ENCODE measurements around the gene NCF2.

The NCF2 gene

DNA sequence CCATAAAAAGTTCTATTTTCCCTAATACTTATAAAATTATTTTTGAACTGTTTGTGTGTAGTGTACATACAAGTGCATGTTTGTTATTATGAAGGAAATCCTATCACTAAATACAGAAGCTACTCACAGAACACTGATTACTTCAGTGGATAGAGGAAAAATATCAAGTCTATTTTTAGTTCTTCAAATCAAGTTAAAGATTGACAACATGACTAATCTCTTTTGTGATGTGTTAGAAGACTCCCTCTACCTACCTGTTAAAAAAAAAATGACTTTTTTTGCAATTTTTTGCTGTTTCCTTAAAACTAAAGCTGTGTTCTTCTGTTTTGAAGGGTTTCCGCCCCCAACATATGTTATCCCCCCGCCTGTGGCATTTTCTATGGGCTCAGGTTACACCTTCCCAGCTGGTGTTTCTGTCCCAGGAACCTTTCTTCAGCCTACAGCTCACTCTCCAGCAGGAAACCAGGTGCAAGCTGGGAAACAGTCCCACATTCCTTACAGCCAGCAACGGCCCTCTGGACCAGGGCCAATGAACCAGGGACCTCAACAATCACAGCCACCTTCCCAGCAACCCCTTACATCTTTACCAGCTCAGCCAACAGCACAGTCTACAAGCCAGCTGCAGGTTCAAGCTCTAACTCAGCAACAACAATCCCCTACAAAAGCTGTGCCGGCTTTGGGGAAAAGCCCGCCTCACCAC is 45.5 kb downstream of the NCF2 start:
- H3K4me3 ChIP-seq (ENCODE audit: low read depth, low read length) = no peak overlapping the region
- in situ Hi-C loops (cut with HindIII; ENCODE audit: low sequenced_read_pairs) = no loop called here
- TF ChIP-seq, protein P1, sequence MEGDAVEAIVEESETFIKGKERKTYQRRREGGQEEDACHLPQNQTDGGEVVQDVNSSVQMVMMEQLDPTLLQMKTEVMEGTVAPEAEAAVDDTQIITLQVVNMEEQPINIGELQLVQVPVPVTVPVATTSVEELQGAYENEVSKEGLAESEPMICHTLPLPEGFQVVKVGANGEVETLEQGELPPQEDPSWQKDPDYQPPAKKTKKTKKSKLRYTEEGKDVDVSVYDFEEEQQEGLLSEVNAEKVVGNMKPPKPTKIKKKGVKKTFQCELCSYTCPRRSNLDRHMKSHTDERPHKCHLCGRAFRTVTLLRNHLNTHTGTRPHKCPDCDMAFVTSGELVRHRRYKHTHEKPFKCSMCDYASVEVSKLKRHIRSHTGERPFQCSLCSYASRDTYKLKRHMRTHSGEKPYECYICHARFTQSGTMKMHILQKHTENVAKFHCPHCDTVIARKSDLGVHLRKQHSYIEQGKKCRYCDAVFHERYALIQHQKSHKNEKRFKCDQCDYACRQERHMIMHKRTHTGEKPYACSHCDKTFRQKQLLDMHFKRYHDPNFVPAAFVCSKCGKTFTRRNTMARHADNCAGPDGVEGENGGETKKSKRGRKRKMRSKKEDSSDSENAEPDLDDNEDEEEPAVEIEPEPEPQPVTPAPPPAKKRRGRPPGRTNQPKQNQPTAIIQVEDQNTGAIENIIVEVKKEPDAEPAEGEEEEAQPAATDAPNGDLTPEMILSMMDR (IDR thresholded peaks at IDR 0.05; ENCODE audit: low read depth, low read length, missing control alignments) = no peak
- DNase-seq (ENCODE audit: low read depth) = no peak

DNA sequence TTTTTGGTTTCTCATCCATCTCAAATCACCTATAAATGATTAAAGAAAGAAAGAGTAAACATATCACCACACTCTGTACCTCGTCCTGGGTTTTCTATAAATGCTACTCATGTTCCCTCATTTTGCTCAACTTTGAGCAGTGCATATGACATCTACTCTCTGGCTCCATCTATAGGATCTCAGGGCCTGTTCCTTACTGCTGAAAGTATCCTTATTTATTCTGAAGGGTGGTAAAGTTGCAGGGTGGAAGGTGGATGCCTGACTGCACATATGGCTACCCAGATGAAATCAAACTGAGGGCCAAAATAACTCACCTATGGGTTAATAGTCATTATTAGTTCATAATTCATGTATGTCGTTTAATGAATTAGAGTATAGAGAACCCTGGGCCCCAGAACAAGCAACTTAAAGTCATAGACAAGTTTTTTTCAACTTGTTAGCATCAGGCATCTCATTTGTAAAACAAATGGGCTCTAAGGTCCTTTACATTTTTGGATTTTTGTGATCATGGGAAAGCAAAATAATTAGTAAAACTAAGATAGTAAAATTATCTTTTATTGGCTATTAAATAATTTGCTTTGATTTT is 46.5 kb downstream of the NCF2 start:
- in situ Hi-C loops (cut with HindIII; ENCODE audit: low sequenced_read_pairs) = no loop called here
- TF ChIP-seq, protein P1 (IDR thresholded peaks at IDR 0.05; ENCODE audit: low read depth, low read length, missing control alignments) = peak; percentile 85
- no peak overlapping the region for H3K4me3 ChIP-seq (ENCODE audit: low read depth, low read length)
- DNase-seq (ENCODE audit: low read depth) = peak; percentile 51

DNA sequence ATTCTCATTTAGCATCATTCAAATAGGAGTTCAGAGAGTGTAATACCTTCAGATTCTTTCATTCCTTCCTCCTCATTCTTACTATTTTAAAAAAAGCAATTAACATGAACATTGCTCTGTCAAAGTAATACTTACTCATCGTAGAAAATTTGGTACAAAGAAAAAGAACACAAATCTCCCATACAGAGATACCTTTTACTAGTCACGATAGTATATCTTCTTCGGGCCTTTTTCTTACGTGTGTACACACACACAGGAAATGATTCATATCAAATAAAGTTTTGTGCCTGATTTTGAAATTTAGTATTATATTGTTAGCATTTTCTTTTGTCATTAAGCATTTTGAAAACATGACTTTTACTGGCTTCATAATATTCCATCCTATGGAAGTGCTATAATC is 52.9 kb downstream of the NCF2 start:
- H3K4me3 ChIP-seq (ENCODE audit: low read depth, low read length) = no peak overlapping the region
- TF ChIP-seq, protein P1 (IDR thresholded peaks at IDR 0.05; ENCODE audit: low read depth, low read length, missing control alignments) = no peak
- DNase-seq (ENCODE audit: low read depth) = no peak
- in situ Hi-C loops (cut with HindIII; ENCODE audit: low sequenced_read_pairs) = loop anchor here (5.0 kb wide), 1 partner anchor 65 kb away; no protein-coding TSS in a partner anchor

- in situ Hi-C loops (cut with HindIII; ENCODE audit: low sequenced_read_pairs) = no loop called here
- no peak for DNase-seq (ENCODE audit: low read depth)
- TF ChIP-seq, protein P1 (IDR thresholded peaks at IDR 0.05; ENCODE audit: low read depth, low read length, missing control alignments) = no peak
- H3K4me3 ChIP-seq (ENCODE audit: low read depth, low read length) = no peak overlapping the region
Observed at GRCh38 chr1:183533617-183534174, 56.6 kb downstream of the NCF2 start.

DNA sequence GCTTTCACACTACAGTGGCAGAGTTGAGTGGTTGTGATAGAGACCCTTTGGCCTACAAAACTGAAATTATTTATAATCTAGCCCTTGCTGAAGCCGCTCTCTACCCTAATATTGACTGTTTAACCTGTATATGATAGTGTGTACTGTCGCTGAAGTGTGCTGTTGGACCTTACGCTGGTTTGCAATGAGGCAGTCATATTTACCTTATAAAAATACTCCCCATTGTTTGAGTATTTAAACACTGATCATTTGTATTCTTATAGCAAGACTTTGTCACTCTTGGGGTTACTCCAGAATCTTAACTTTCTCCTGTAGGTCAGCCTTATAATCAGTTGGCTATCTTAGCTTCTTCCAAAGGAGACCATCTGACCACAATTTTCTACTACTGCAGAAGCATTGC is 61.7 kb downstream of the NCF2 start:
- no peak for DNase-seq (ENCODE audit: low read depth)
- in situ Hi-C loops (cut with HindIII; ENCODE audit: low sequenced_read_pairs) = no loop called here
- TF ChIP-seq, protein P1 (IDR thresholded peaks at IDR 0.05; ENCODE audit: low read depth, low read length, missing control alignments) = no peak
- H3K4me3 ChIP-seq (ENCODE audit: low read depth, low read length) = no peak overlapping the region

- TF ChIP-seq, protein P1 (IDR thresholded peaks at IDR 0.05; ENCODE audit: low read depth, low read length, missing control alignments) = no peak
- DNase-seq (ENCODE audit: low read depth) = no peak
- in situ Hi-C loops (cut with HindIII; ENCODE audit: low sequenced_read_pairs) = no loop called here
- no peak overlapping the region for H3K4me3 ChIP-seq (ENCODE audit: low read depth, low read length)
Observed at GRCh38 chr1:183522104-183522503, 68.2 kb downstream of the NCF2 start.
